Caco-2 (cell line): ENCODE data around the gene JAGN1. TPM values are rescaled to one million over a fixed set of nuclear protein-coding genes. Genes with fewer than 3 reads are reported as not detected.

ENCODE experiments used
- BruUV-seq: library from RNA; stranded (reverse); fragments of 400-500 nt; replicated peaks from 2 replicates; lab custom pipeline; 2021; lab: Mats Ljungman, UMichigan
- CTCF ChIA-PET: fragments of 300-600 bp; sonication (Branson Sonifier 250); formaldehyde crosslinking; loops from one replicate; lab custom pipeline; 2022; ENCODE audit warnings: antibody characterized with exemption; lab: Charles Lee
- POLR2A ChIA-PET: fragments of 300-600 bp; sonication (Branson Sonifier 250); formaldehyde crosslinking; loops from one replicate; lab custom pipeline; 2022; ENCODE audit warnings: antibody characterized with exemption; lab: Charles Lee
- DNase-seq, 2 experiments: peaks; one replicate each; pipeline versions ENCODE4 v3.0.0 to v3.0.0-alpha.2; 2020 to 2022
- H3K27me3 ChIP-seq: replicated peaks from 2 replicates; pipeline ENCODE4 v1.6.0; 2011; ENCODE audit warnings: low read length; ENCODE audit not compliant: control insufficient read depth, insufficient read depth
- H3K36me3 ChIP-seq: 2 replicates; pipeline ENCODE4 v1.5.1; 2011; ENCODE audit warnings: low read length; ENCODE audit not compliant: control insufficient read depth, insufficient read depth
- H3K4me1 ChIP-seq: fragments of 250-450 bp; sonication (Bioruptor Pico); 2 replicates; pipeline ENCODE4 v1.5.1; 2020; ENCODE audit warnings: mild to moderate bottlenecking
- H3K4me3 ChIP-seq: 2 replicates; pipeline ENCODE4 v1.5.1; 2011; ENCODE audit warnings: low read depth, mild to moderate bottlenecking, control low read depth, low read length
- H3K9me3 ChIP-seq: fragments of 250-450 bp; sonication (Bioruptor Pico); 2 replicates; pipeline ENCODE4 v1.5.1; 2020; ENCODE audit warnings: mild to moderate bottlenecking, moderate library complexity
- H3K27ac Mint-ChIP-seq: one replicate; pipeline ENCODE4 v1.8.0; 2022; ENCODE audit warnings: mixed read lengths; ENCODE audit not compliant: unreplicated experiment
- H3K27me3 Mint-ChIP-seq: one replicate; pipeline ENCODE4 v1.8.0; 2022; ENCODE audit warnings: mixed read lengths; ENCODE audit not compliant: insufficient read depth, unreplicated experiment
- H3K36me3 Mint-ChIP-seq: one replicate; pipeline ENCODE4 v1.8.0; 2022; ENCODE audit warnings: mild to moderate bottlenecking, mixed read lengths; ENCODE audit not compliant: insufficient read depth, unreplicated experiment
- H3K4me1 Mint-ChIP-seq: one replicate; pipeline ENCODE4 v1.8.0; 2022; ENCODE audit warnings: low read depth, mixed read lengths; ENCODE audit not compliant: unreplicated experiment
- H3K4me3 Mint-ChIP-seq: one replicate; pipeline ENCODE4 v1.8.0; 2022; ENCODE audit warnings: mild to moderate bottlenecking, moderate library complexity, mixed read lengths; ENCODE audit not compliant: unreplicated experiment
- H3K9me3 Mint-ChIP-seq: one replicate; pipeline ENCODE4 v1.8.0; 2022; ENCODE audit warnings: mixed read lengths; ENCODE audit not compliant: unreplicated experiment
- intact Hi-C: fragments of 100-400 bp; cut with micrococcal nuclease; formaldehyde crosslinking; loops from one replicate; pipeline ENCODE4 v1.10.0; 2022; ENCODE audit not compliant: unreplicated experiment
- total RNA-seq: library from RNA; stranded (reverse); gene quantifications from 2 replicates; pipeline ENCODE4 v1.2.3, GENCODE V29; 2022
- TF ChIP-seq, protein P1 (sequence below), 2 experiments: fragments of 200-600 bp in 1 of 2; IDR thresholded peaks; 1 replicate in 1 of 2; 2 replicates in 1 of 2; pipeline versions ENCODE4 v1.5.1 to v1.8.0; 2011 to 2022; ENCODE audit warnings: antibody characterized with exemption in 1 of 2, control low read depth in 1 of 2, inconsistent platforms in 1 of 2, low read depth in 1 of 2, low read length in 1 of 2, mild to moderate bottlenecking in 1 of 2, moderate library complexity in 1 of 2; ENCODE audit not compliant: insufficient read depth in 1 of 2, severe bottlenecking in 1 of 2, unreplicated experiment in 1 of 2

Gene JAGN1
- total RNA-seq, 1 experiment from 2014 or later: 34.2 TPM

DNA sequence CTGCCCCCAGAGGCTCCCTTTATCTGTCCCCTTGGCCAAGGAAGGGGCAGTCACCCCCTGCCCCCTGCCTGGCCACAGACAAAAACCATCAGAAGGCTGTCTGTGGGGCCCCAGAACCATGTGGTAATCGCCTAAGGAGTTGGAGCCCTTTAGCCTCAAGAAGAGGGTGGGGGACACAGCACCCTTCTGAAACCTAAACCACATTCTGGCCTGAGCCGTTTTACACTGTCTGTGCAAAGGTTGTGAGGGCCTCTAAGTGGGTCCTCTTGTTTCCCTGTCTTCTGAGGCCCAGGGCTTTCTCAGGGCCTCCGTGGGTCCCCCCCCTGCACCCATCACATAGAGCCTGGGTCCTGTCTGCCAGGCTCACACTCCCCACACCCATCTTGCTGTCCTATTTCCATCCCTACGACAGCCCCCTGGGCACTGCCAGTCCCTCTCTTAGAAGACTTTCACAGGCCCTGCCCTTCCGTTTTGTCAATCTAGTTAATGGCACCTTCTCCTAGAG, 28.7 kb upstream of the JAGN1 start:
- no peaks in the 10 kb centered on the region for H3K9me3 ChIP-seq
- Mint-ChIP-seq H3K36me3 (no peaks in the 10 kb centered on the region), H3K27me3 (no peaks in the 10 kb centered on the region), H3K4me3 (no peak overlapping the region), H3K4me1 (no peaks in the 10 kb centered on the region), H3K27ac (no peak overlapping the region), H3K9me3 (no peaks in the 10 kb centered on the region)
- H3K4me3 ChIP-seq: no peak overlapping the region
- no peaks in the 10 kb centered on the region for H3K36me3 ChIP-seq
- CTCF ChIA-PET: interaction anchor here (0.8 kb wide), 1 partner anchor 35 kb away, joined by 3 read pairs; no protein-coding TSS in a partner anchor
- H3K4me1 ChIP-seq: no peaks in the 10 kb centered on the region; the same call in 1 of the 2 replicates
- POLR2A ChIA-PET: no interaction called here
- TF ChIP-seq, protein P1, sequence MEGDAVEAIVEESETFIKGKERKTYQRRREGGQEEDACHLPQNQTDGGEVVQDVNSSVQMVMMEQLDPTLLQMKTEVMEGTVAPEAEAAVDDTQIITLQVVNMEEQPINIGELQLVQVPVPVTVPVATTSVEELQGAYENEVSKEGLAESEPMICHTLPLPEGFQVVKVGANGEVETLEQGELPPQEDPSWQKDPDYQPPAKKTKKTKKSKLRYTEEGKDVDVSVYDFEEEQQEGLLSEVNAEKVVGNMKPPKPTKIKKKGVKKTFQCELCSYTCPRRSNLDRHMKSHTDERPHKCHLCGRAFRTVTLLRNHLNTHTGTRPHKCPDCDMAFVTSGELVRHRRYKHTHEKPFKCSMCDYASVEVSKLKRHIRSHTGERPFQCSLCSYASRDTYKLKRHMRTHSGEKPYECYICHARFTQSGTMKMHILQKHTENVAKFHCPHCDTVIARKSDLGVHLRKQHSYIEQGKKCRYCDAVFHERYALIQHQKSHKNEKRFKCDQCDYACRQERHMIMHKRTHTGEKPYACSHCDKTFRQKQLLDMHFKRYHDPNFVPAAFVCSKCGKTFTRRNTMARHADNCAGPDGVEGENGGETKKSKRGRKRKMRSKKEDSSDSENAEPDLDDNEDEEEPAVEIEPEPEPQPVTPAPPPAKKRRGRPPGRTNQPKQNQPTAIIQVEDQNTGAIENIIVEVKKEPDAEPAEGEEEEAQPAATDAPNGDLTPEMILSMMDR (IDR thresholded peaks at IDR 0.05; ENCODE audit: insufficient read depth in 1 of 2, low read depth in 1 of 2, low read length in 1 of 2, severe bottlenecking in 1 of 2, unreplicated experiment in 1 of 2): no peak
- H3K27me3 ChIP-seq: no peaks in the 10 kb centered on the region
- DNase-seq: no peak
- no TSS peak for BruUV-seq
- intact Hi-C loops: no loop called here

DNA sequence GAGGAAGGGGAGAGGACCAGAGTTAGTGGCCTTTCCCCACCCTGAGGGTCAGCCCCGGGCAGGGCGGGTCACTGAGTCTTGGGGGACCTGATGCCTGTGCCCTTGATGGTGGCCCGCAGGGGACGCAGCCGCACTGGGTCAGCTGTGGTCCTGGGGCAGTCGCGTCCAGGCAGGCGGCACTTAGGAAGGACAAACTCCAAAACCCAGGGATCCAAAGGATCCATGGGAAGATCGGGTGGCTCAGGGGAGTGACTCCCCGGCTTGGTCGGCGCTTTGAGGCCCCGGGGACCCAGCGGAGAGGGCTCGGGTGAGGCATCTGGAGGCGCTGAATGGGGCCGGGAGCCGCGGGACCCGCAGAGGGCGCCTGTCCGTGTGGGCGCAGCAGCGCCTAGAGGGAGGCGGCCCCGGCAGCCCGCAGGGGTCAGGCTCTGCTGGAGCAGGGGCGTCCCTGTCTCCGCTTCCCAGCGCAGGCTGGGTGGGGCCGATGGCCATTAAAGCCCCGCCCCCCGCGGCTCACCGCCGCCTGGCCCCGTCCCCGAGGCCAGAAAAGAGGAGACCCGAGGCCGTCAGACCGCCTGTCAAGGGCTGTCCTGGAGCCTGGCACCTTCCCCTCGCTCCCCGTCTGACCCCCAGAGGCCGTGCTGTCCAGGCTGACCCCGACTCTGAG, 27.9 kb upstream of the JAGN1 start:
- DNase-seq: peak in 1 of 2 experiments; percentile 41
- Histone ChIP-seq H3K36me3 (no peaks in the 10 kb centered on the region), H3K9me3 (no peaks in the 10 kb centered on the region), H3K4me1 (no peaks in the 10 kb centered on the region; the same call in 1 of the 2 replicates), H3K27me3 (no peaks in the 10 kb centered on the region), H3K4me3 (no peak overlapping the region)
- no peak overlapping the region for H3K27ac Mint-ChIP-seq
- TF ChIP-seq, protein P1 (IDR thresholded peaks at IDR 0.05; ENCODE audit: insufficient read depth in 1 of 2, low read depth in 1 of 2, low read length in 1 of 2, severe bottlenecking in 1 of 2, unreplicated experiment in 1 of 2): peak in 1 of 2 experiments; percentile 38
- H3K4me3 Mint-ChIP-seq: no peak overlapping the region
- CTCF ChIA-PET: interaction anchor here (1.0 kb wide), 1 partner anchor 13 kb away, joined by 3 read pairs; no protein-coding TSS in a partner anchor
- intact Hi-C loops: no loop called here
- no TSS peak for BruUV-seq
- H3K4me1 Mint-ChIP-seq: no peaks in the 10 kb centered on the region
- no peaks in the 10 kb centered on the region for H3K36me3 Mint-ChIP-seq
- POLR2A ChIA-PET: no interaction called here
- no peaks in the 10 kb centered on the region for H3K27me3 Mint-ChIP-seq
- H3K9me3 Mint-ChIP-seq: no peaks in the 10 kb centered on the region

DNA sequence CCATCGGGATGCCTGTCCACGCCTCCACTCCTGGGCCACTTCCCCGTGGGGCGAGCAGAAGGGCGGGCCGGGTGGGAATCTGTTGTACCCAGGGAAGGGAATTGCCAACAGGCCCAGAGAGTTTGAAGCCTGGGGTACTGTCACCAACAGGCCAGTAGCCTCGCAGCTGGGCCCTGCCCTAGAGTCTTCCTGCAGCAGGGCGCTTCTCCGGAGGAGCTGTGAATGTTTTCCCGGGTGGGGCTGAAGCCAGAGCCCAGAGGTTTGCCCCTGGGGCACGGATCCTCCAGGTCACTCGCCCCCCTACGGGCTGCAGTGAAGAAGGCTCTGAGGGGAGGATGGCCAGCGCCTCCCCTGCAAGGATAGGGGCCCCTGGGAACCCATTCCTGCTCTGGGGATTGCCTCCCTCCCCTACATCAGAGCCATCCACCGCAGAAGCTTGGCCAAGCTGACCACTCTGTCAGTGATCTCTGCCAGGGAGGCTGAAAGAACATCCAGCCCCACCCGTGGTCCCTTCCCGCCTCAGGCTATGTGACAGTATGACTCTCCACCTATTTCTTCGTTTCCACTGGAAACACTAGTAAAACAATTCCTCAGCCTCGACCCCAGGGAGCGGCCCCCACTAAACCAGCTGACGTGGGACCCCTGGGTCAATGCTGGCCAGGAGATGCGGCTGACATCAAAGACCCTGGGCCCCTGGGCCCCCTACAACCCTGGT, 27.2 kb upstream of the JAGN1 start:
- Histone ChIP-seq H3K4me1 (no peaks in the 10 kb centered on the region; the same call in 1 of the 2 replicates), H3K9me3 (no peaks in the 10 kb centered on the region), H3K27me3 (no peaks in the 10 kb centered on the region), H3K4me3 (no peak overlapping the region), H3K36me3 (no peaks in the 10 kb centered on the region)
- POLR2A ChIA-PET: no interaction called here
- no peaks in the 10 kb centered on the region for H3K27me3 Mint-ChIP-seq
- no peak overlapping the region for H3K4me3 Mint-ChIP-seq
- no peak for DNase-seq
- H3K9me3 Mint-ChIP-seq: no peaks in the 10 kb centered on the region
- CTCF ChIA-PET: interaction anchor here (1.0 kb wide), 1 partner anchor 14 kb away, joined by 3 read pairs; no protein-coding TSS in a partner anchor
- H3K4me1 Mint-ChIP-seq: no peaks in the 10 kb centered on the region
- TF ChIP-seq, protein P1 (IDR thresholded peaks at IDR 0.05; ENCODE audit: insufficient read depth in 1 of 2, low read depth in 1 of 2, low read length in 1 of 2, severe bottlenecking in 1 of 2, unreplicated experiment in 1 of 2): no peak
- intact Hi-C loops: no loop called here
- H3K36me3 Mint-ChIP-seq: no peaks in the 10 kb centered on the region
- H3K27ac Mint-ChIP-seq: no peak overlapping the region
- BruUV-seq: no TSS peak
